AG04449 (cell line): Measurements from ENCODE around the gene POMC.

ENCODE experiments used
- CTCF ChIA-PET: fragments of 350-600 bp; formaldehyde crosslinking; extraction: SDS; loops from one replicate; lab custom pipeline; 2021; ENCODE audit warnings: antibody characterized with exemption; lab: Yijun Ruan, JAX
- POLR2A ChIA-PET: fragments of 400-600, 350-600 bp; formaldehyde crosslinking; extraction: SDS; loops from one replicate; lab custom pipeline; 2020; ENCODE audit warnings: antibody characterized with exemption, inconsistent platforms; lab: Yijun Ruan, JAX
- DNase-seq: peaks from one replicate; pipeline ENCODE4 v3.0.0-alpha.2; 2010; ENCODE audit warnings: low read depth, low spot score
- H3K4me3 ChIP-seq: 2 replicates; pipeline ENCODE4 v1.5.1; 2011; ENCODE audit warnings: low read depth, mild to moderate bottlenecking, control low read depth, low read length
- TF ChIP-seq, protein P1 (sequence below): IDR thresholded peaks from one replicate; pipeline ENCODE4 v1.5.1; 2011; ENCODE audit warnings: mild to moderate bottlenecking, moderate library complexity, low read length, control low read depth, inconsistent platforms; ENCODE audit not compliant: insufficient read depth; ENCODE audit errors: missing control alignments

Gene POMC

GRCh38 chr2:25198209-25198525 is 29.8 kb upstream of the POMC start:
- POLR2A ChIA-PET = no interaction called here
- CTCF ChIA-PET = interaction anchor here (4.9 kb wide), 1 partner anchor 222 kb away, joined by 120 read pairs; no protein-coding TSS in a partner anchor
- DNase-seq = no peak
- H3K4me3 ChIP-seq = no peak overlapping the region
- TF ChIP-seq, protein P1, sequence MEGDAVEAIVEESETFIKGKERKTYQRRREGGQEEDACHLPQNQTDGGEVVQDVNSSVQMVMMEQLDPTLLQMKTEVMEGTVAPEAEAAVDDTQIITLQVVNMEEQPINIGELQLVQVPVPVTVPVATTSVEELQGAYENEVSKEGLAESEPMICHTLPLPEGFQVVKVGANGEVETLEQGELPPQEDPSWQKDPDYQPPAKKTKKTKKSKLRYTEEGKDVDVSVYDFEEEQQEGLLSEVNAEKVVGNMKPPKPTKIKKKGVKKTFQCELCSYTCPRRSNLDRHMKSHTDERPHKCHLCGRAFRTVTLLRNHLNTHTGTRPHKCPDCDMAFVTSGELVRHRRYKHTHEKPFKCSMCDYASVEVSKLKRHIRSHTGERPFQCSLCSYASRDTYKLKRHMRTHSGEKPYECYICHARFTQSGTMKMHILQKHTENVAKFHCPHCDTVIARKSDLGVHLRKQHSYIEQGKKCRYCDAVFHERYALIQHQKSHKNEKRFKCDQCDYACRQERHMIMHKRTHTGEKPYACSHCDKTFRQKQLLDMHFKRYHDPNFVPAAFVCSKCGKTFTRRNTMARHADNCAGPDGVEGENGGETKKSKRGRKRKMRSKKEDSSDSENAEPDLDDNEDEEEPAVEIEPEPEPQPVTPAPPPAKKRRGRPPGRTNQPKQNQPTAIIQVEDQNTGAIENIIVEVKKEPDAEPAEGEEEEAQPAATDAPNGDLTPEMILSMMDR = no peak

DNA sequence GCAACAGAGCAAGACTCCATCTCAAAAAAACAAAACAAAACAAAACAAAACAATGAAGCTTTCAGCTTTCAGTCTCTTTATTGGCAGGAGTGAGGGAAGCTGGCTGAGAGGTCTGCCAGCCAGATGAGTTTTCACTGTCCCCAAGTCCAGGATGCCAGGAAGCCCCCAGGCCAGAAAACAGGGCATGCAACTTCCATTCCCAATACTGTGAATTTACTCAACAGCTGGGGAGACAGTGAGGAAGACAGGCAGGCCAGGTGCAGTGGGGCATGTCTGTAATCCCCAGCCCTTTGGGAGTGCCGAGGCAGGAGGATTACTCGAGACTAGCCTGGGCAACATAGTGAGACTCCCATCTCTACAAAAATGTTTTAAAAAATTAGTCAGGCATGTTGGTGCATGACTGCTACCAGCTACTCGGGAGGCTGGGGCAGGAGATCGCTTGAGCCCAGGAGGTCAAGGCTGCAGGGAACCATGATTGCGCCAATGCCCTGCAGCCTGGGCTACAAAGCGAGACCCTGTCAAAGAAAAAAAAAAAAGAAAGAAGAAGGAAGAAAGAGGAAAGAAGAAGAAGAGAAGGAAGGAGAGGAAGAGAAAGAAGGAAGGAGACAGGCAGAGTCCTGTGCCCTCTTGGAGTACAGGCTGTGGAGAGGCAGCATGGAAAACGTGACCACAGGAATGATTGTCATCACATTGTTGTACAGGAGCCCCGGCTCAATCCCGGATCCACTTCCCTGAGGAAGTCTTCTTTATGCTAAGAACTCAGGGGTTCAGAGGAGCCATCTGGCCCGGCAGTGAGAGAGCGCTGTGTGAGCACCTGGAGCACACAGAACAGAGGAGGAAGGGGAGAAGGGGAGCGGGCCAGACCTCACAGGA is 29.2 kb upstream of the POMC start:
- CTCF ChIA-PET = interaction anchor here (1.2 to 4.9 kb wide), 14 partner anchors 9 to 788 kb away, joined by 3 to 120 read pairs (median 13); no protein-coding TSS in a partner anchor
- no peak overlapping the region for H3K4me3 ChIP-seq
- POLR2A ChIA-PET = no interaction called here
- TF ChIP-seq, protein P1 = no peak
- no peak for DNase-seq

GRCh38 chr2:25194576-25195122 is 26.3 kb upstream of the POMC start:
- no peak for DNase-seq
- TF ChIP-seq, protein P1 = no peak
- CTCF ChIA-PET = interaction anchor here (1.0 to 4.9 kb wide), 15 partner anchors 9 to 785 kb away, joined by 3 to 120 read pairs (median 11); partner anchors contain the start of gene POMC
- POLR2A ChIA-PET = no interaction called here
- no peak overlapping the region for H3K4me3 ChIP-seq

DNA sequence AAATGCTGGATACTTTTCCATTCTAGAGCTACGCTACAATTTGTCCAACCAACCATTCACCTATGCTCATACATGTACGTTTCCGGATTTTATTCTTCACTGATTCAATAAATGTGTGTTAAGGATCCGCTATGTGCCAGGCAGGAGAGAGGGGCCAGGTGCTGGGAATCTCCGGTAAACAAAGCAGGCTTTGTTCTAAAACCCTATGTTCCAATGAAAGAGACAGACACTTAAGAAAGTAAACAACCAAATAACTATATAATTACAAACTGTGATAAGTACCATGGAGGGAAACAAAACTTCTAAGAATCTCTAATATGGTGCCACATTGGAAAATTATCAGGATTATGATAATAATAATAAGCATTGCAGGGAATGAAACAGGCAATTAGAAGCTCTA is 22.2 kb upstream of the POMC start:
- no peak for DNase-seq
- H3K4me3 ChIP-seq = no peak overlapping the region
- TF ChIP-seq, protein P1 = no peak
- CTCF ChIA-PET = interaction anchor here (1.0 to 1.1 kb wide), 2 partner anchors 21 to 24 kb away, joined by 3 to 4 read pairs; no protein-coding TSS in a partner anchor
- POLR2A ChIA-PET = no interaction called here

DNA sequence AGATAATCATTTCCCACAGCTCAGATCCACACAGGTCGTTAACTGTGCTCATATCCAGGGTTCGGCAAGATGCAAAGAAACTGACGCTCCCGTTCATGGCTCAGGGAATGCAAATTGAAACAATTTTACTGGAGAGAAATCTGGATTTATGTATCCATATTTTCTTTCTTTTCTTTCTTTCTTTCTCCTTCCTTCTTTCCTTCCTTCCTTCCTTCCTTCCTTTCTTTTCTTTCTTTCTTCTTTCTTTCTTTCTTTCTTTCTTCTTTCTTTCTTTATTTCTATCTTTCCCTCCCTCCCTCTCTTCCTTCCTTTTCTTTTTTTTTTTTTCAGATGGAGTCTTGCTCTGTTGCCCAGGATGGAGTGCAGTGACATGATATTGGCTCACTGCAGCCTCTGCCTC is 20.0 kb upstream of the POMC start:
- no peak for DNase-seq
- no peak overlapping the region for H3K4me3 ChIP-seq
- TF ChIP-seq, protein P1 = no peak
- ChIA-PET POLR2A (no interaction called here), CTCF (interaction anchor here (1.7 kb wide), 1 partner anchor 213 kb away, joined by 4 read pairs; no protein-coding TSS in a partner anchor)
